HepG2 (cell line): ENCODE results near the gene TANGO6. TPM values are rescaled to one million over a fixed set of nuclear protein-coding genes. Genes with fewer than 3 reads are reported as not detected.

Source experiments
- CHCHD3 ChIP-seq: sonication (generic); formaldehyde crosslinking; IDR thresholded peaks from 2 replicates; pipeline ENCODE4 v1.8.0; 2022; ENCODE audit warnings: mild to moderate bottlenecking, missing genetic modification reagents, moderate library complexity
- FOXP1 ChIP-seq, 2 experiments: fragments of 450-650 bp in 1 of 2; IDR thresholded peaks; 2 replicates each; pipeline ENCODE4 v1.6.1; 2017 to 2018; ENCODE audit warnings: antibody characterized with exemption in 1 of 2
- KDM5B ChIP-seq: sonication (generic); formaldehyde crosslinking; IDR thresholded peaks from 2 replicates; pipeline ENCODE4 v1.4.0; 2020; ENCODE audit warnings: missing genetic modification reagents, mild to moderate bottlenecking, borderline replicate concordance
- MXI1 ChIP-seq: IDR thresholded peaks from 3 replicates; pipeline ENCODE4 v1.6.1; 2012; ENCODE audit warnings: low read depth, low read length, inconsistent platforms, borderline replicate concordance
- NR1H2 ChIP-seq: sonication (generic); formaldehyde crosslinking; IDR thresholded peaks from 2 replicates; pipeline ENCODE4 v1.8.1; 2022; ENCODE audit warnings: low read depth, missing genetic modification reagents, borderline replicate concordance
- PHF21A ChIP-seq: sonication (generic); formaldehyde crosslinking; IDR thresholded peaks from 2 replicates; pipeline ENCODE4 v1.5.0; 2020; ENCODE audit warnings: mild to moderate bottlenecking, missing genetic modification reagents
- POLR2A ChIP-seq, 2 experiments: IDR thresholded peaks; 2 replicates each; pipeline ENCODE4 v1.6.1; 2011; ENCODE audit warnings: low read depth in 2 of 2, low read length in 2 of 2, mild to moderate bottlenecking in 1 of 2, moderate library complexity in 1 of 2; ENCODE audit not compliant: insufficient read depth in 1 of 2
- U2AF1 ChIP-seq: fragments of 200-400 bp; formaldehyde crosslinking; optimal IDR thresholded peaks from 2 replicates; pipeline ENCODE3; 2017; ENCODE audit warnings: mild to moderate bottlenecking, low read depth, low read length
- ZMYM4 ChIP-seq: sonication (generic); formaldehyde crosslinking; IDR thresholded peaks from 2 replicates; pipeline ENCODE4 v1.8.1; 2023; ENCODE audit warnings: mild to moderate bottlenecking, missing genetic modification reagents
- ZNF124 ChIP-seq: sonication (generic); formaldehyde crosslinking; IDR thresholded peaks from 2 replicates; pipeline ENCODE4 v1.4.0; 2020; ENCODE audit warnings: missing genetic modification reagents
- ZNF263 ChIP-seq: sonication (generic); formaldehyde crosslinking; IDR thresholded peaks from 2 replicates; pipeline ENCODE4 v1.4.0; 2020; ENCODE audit warnings: missing genetic modification reagents
- ZNF350 ChIP-seq: sonication (generic); formaldehyde crosslinking; IDR thresholded peaks from 2 replicates; pipeline ENCODE4 v1.4.0; 2020; ENCODE audit warnings: mild to moderate bottlenecking, low read depth, missing genetic modification reagents, borderline replicate concordance
- ZNF354B ChIP-seq: sonication (generic); formaldehyde crosslinking; IDR thresholded peaks from 2 replicates; pipeline ENCODE4 v1.8.0; 2022; ENCODE audit warnings: mild to moderate bottlenecking, missing genetic modification reagents
- ZNF451 ChIP-seq: sonication (generic); formaldehyde crosslinking; IDR thresholded peaks from 2 replicates; pipeline ENCODE4 v1.5.0; 2020; ENCODE audit warnings: mild to moderate bottlenecking, missing genetic modification reagents
- ZNF530 ChIP-seq: sonication (generic); formaldehyde crosslinking; IDR thresholded peaks from 2 replicates; pipeline ENCODE4 v1.5.0; 2020; ENCODE audit warnings: low read depth, mild to moderate bottlenecking, missing genetic modification reagents
- ZNF546 ChIP-seq: sonication (generic); formaldehyde crosslinking; conservative IDR thresholded peaks from 2 replicates; pipeline ENCODE4 v1.8.1; 2023; ENCODE audit warnings: mild to moderate bottlenecking, missing genetic modification reagents
- ZNF598 ChIP-seq: sonication (generic); formaldehyde crosslinking; IDR thresholded peaks from 2 replicates; pipeline ENCODE4 v1.5.1; 2020; ENCODE audit warnings: mild to moderate bottlenecking, missing genetic modification reagents, borderline replicate concordance
- polyA plus RNA-seq, 8 experiments: library from polyadenylated mRNA; depleted of rRNA in 3 of 8; stranded (reverse) in 7 of 8; unstranded in 1 of 8; fragments of >200 nt; fragmentation: Illumina TruSeq in 4 of 8; extraction: Trizol in 4 of 8; gene quantifications; 2 replicates each; pipeline versions ENCODE4 v1.2.1 to v1.2.3, GENCODE V29; 2011 to 2016; ENCODE audit warnings: low read depth in 4 of 8, missing spikeins in 1 of 8, mixed read lengths in 1 of 8; ENCODE audit not compliant: insufficient read depth in 1 of 8
- total RNA-seq, 5 experiments: library from RNA; depleted of rRNA; stranded (reverse); fragments of >200 nt; fragmentation: Illumina TruSeq; extraction: Trizol; gene quantifications; 2 replicates each; pipeline ENCODE4 v1.2.3, GENCODE V29; 2016; ENCODE audit warnings: low read depth in 1 of 5
- TF ChIP-seq, protein P1 (sequence below): sonication (generic); formaldehyde crosslinking; IDR thresholded peaks from 2 replicates; pipeline ENCODE4 v1.5.1; 2020; ENCODE audit warnings: mild to moderate bottlenecking, moderate library complexity, missing genetic modification reagents
- TF ChIP-seq, protein P2 (sequence below): sonication (generic); formaldehyde crosslinking; IDR thresholded peaks from 2 replicates; pipeline ENCODE4 v1.4.0; 2020; ENCODE audit warnings: mild to moderate bottlenecking, missing genetic modification reagents
- TF ChIP-seq, protein P3 (sequence below): sonication (generic); formaldehyde crosslinking; IDR thresholded peaks from 2 replicates; pipeline ENCODE4 v1.4.0; 2020; ENCODE audit warnings: mild to moderate bottlenecking, missing genetic modification reagents
- TF ChIP-seq, protein P4 (sequence below): sonication (generic); formaldehyde crosslinking; IDR thresholded peaks from 2 replicates; pipeline ENCODE4 v1.4.0; 2020; ENCODE audit warnings: missing genetic modification reagents

Gene TANGO6
- total and polyA plus RNA-seq, 2 of the 13 experiments (the other 11 are each of a cell fraction or from before 2014, with no cell fraction given) = 7.2 to 13.3 TPM

DNA sequence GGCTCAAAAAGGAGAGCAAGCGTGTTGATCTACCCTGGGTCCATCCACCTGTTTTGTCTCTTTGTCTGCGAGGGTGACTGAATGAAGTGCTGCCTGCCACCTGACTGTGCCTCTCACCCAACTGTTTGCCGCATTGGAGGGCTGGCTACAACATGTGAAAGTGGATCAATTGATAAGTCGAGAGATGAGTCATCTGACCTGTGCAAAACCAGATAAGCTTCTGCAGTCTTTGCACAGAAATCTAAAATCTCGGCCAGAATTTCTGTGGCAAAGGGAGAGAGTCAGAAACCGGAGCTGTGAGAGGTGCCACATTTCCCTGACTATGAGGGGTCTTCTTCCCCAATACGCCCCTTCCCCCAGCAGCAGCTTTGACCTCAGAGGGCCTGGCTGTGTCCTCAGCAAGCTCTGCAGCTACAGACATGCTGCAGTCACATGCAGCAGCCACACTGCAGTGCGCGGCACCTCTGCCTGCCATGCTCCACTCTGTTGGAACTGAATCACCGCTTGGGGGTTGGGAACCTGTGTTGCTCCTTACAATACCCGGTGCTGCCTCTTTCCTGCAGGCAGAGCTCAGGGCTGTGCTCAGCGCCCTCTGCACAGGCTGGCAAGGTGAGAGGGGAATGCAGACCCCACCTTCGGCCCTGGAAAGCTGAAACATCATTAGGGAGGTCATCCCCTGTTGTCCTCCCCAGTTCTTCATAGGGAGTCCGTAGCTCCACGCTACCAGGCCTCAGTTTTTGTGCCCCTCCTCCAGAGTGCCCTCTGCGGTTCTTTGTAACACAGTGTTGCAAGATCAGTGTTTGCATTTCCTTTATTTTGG is 246.0 kb downstream of the TANGO6 start (continued):
- TF ChIP-seq CHCHD3 (CRISPR knock-in tag) (no peak), ZNF354B (CRISPR knock-in tag) (peak; percentile 83; the same call in 1 of the 2 replicates), PHF21A (CRISPR knock-in tag) (peak; percentile 54; the same call in 1 of the 2 replicates), ZNF530 (CRISPR knock-in tag) (no peak), ZNF263 (CRISPR knock-in tag) (peak; percentile 98), FOXP1 (IDR thresholded peaks at IDR 0.05) (no peak), FOXP1 (CRISPR knock-in tag; IDR thresholded peaks at IDR 0.05) (no peak; the same call in 1 of the 2 replicates), ZNF546 (peak; percentile 44; the same call in 1 of the 2 replicates), ZNF598 (CRISPR knock-in tag) (peak; percentile 85; the same call in 1 of the 2 replicates), U2AF1 (no peak), KDM5B (CRISPR knock-in tag) (peak; percentile 61; the same call in 1 of the 2 replicates), ZNF124 (CRISPR knock-in tag) (0 out of 2 replicates have a peak, but pooled peaks have one; percentile 23), MXI1 (0 out of 3 replicates have a peak, but pooled peaks have one; percentile 5), ZNF350 (CRISPR knock-in tag) (no peak; the same call in 1 of the 2 replicates), NR1H2 (CRISPR knock-in tag) (0 out of 2 replicates have a peak, but pooled peaks have one; percentile 9), ZNF451 (CRISPR knock-in tag) (0 out of 2 replicates have a peak, but pooled peaks have one; percentile 77), ZMYM4 (CRISPR knock-in tag) (no peak), POLR2A (IDR thresholded peaks at IDR 0.05; ENCODE audit: insufficient read depth in 1 of 2, low read depth in 2 of 2, low read length in 2 of 2) (peak in 1 of 2 experiments; percentile 62; a peak in 1 of 4 replicates)
- TF ChIP-seq, protein P1, sequence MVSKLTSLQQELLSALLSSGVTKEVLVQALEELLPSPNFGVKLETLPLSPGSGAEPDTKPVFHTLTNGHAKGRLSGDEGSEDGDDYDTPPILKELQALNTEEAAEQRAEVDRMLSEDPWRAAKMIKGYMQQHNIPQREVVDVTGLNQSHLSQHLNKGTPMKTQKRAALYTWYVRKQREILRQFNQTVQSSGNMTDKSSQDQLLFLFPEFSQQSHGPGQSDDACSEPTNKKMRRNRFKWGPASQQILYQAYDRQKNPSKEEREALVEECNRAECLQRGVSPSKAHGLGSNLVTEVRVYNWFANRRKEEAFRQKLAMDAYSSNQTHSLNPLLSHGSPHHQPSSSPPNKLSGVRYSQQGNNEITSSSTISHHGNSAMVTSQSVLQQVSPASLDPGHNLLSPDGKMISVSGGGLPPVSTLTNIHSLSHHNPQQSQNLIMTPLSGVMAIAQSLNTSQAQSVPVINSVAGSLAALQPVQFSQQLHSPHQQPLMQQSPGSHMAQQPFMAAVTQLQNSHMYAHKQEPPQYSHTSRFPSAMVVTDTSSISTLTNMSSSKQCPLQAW (CRISPR knock-in tag) = no peak; the same call in 1 of the 2 replicates
- TF ChIP-seq, protein P2, sequence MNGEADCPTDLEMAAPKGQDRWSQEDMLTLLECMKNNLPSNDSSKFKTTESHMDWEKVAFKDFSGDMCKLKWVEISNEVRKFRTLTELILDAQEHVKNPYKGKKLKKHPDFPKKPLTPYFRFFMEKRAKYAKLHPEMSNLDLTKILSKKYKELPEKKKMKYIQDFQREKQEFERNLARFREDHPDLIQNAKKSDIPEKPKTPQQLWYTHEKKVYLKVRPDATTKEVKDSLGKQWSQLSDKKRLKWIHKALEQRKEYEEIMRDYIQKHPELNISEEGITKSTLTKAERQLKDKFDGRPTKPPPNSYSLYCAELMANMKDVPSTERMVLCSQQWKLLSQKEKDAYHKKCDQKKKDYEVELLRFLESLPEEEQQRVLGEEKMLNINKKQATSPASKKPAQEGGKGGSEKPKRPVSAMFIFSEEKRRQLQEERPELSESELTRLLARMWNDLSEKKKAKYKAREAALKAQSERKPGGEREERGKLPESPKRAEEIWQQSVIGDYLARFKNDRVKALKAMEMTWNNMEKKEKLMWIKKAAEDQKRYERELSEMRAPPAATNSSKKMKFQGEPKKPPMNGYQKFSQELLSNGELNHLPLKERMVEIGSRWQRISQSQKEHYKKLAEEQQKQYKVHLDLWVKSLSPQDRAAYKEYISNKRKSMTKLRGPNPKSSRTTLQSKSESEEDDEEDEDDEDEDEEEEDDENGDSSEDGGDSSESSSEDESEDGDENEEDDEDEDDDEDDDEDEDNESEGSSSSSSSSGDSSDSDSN = peak; percentile 75
- TF ChIP-seq, protein P3, sequence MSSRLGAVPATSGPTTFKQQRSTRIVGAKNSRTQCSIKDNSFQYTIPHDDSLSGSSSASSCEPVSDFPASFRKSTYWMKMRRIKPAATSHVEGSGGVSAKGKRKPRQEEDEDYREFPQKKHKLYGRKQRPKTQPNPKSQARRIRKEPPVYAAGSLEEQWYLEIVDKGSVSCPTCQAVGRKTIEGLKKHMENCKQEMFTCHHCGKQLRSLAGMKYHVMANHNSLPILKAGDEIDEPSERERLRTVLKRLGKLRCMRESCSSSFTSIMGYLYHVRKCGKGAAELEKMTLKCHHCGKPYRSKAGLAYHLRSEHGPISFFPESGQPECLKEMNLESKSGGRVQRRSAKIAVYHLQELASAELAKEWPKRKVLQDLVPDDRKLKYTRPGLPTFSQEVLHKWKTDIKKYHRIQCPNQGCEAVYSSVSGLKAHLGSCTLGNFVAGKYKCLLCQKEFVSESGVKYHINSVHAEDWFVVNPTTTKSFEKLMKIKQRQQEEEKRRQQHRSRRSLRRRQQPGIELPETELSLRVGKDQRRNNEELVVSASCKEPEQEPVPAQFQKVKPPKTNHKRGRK (CRISPR knock-in tag) = peak; percentile 83; the same call in 1 of the 2 replicates
- TF ChIP-seq, protein P4, sequence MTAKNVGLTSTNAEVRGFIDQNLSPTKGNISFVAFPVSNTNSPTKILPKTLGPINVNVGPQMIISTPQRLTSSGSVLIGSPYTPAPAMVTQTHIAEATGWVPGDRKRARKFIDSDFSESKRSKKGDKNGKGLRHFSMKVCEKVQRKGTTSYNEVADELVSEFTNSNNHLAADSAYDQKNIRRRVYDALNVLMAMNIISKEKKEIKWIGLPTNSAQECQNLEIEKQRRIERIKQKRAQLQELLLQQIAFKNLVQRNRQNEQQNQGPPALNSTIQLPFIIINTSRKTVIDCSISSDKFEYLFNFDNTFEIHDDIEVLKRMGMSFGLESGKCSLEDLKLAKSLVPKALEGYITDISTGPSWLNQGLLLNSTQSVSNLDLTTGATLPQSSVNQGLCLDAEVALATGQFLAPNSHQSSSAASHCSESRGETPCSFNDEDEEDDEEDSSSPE = no peak
